Naive B cell (primary cell): ENCODE measurements around the gene ILRUN. TPM values are rescaled to one million over a fixed set of nuclear protein-coding genes. Genes with fewer than 3 reads are reported as not detected.
"Not testable (repeated sequence)": the region's sequence is repeated elsewhere in the genome, so short reads cannot be mapped to it uniquely, and the experiment has no call there.

Experiments
- ATAC-seq, 2 donors: fragments of 150-1000 bp; cut with Tn5 transposase; 2 replicates each; pipeline ENCODE4 v1.10.0; 2021; ENCODE audit warnings: low read depth in 2 of 2, mild to moderate bottlenecking in 2 of 2, moderate library complexity in 2 of 2
- DNase-seq: peaks from one replicate; pipeline ENCODE4 v3.0.0; 2022
- H3K27ac Mint-ChIP-seq, 6 donors: one replicate each; pipeline ENCODE4 v1.8.0; 2020 to 2022; ENCODE audit warnings: mild to moderate bottlenecking in 6 of 6, mixed read lengths in 6 of 6, moderate library complexity in 5 of 6, inconsistent platforms in 2 of 6
- H3K27me3 Mint-ChIP-seq, 3 donors: one replicate each; pipeline ENCODE4 v1.8.0; 2021 to 2022; ENCODE audit warnings: mixed read lengths in 3 of 3, mild to moderate bottlenecking in 1 of 3
- H3K36me3 Mint-ChIP-seq, 2 donors: one replicate each; pipeline ENCODE4 v1.8.0; 2020 to 2022; ENCODE audit warnings: mixed read lengths in 2 of 2, inconsistent platforms in 1 of 2, mild to moderate bottlenecking in 1 of 2
- H3K4me1 Mint-ChIP-seq, 3 donors: one replicate each; pipeline ENCODE4 v1.8.0; 2020 to 2022; ENCODE audit warnings: mixed read lengths in 3 of 3, inconsistent platforms in 1 of 3, mild to moderate bottlenecking in 1 of 3, moderate library complexity in 1 of 3
- H3K4me3 Mint-ChIP-seq, 8 donors: one replicate each; pipeline ENCODE4 v1.8.0; 2020 to 2022; ENCODE audit warnings: mild to moderate bottlenecking in 8 of 8, mixed read lengths in 8 of 8, moderate library complexity in 8 of 8, inconsistent platforms in 2 of 8
- H3K9me3 Mint-ChIP-seq, 7 donors: one replicate each; pipeline ENCODE4 v1.8.0; 2020 to 2022; ENCODE audit warnings: mixed read lengths in 7 of 7, mild to moderate bottlenecking in 5 of 7, inconsistent platforms in 2 of 7, moderate library complexity in 1 of 7
- polyA plus RNA-seq, 6 donors: library from polyadenylated mRNA; unstranded; fragments of 300-500 nt; fragmentation: Illumina TruSeq; gene quantifications; one replicate each; pipeline ENCODE4 v1.2.3, GENCODE V29; 2021; ENCODE audit warnings: low read depth in 6 of 6

Gene ILRUN
- polyA plus RNA-seq = 10 to 100 TPM; 23.8 to 33.2 (median 27.3) TPM

DNA sequence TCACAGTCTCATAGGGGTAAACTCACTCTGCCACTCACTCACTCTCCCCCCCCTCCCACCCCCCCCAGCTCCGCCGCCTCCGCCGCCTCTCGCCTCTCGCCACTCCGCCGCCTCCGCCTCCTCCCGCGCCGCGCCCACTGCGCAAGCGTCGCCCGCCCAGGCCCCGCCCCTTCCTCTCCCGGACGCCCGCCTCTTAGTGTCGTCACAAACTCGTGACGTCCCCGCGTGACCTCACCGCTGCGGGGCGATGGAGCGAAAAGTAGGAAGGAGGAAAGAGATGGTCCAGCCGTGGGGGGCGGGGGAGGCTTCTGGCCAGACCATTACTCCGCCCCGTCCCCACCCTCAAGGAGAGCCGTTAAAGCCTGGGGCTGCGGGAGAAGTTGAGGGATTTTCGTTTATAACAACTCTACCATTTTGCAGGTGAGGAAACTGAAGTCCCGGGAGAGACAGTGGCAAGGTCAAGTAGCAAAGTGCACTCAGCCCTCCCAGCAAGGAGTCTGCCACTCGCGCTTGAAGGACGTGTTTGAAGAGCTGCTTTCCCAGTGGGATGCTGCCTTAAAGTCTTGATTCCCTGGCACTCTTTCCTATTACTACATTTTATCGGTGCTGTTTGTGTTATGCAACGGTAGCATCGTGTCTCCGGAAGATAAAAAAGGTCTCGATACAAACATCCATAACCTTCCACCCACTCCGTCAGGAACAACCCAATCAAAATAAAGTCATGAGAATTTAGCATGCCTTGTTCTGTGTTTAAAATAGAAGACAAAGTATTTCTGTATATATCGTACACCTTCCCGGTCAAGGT lies at the start of gene ILRUN:
Gene ILRUN (minus strand): TSS at position 29 of the 805 bp plus-strand sequence. CDS start 164 bp downstream, outside the sequence.
- Mint-ChIP-seq H3K4me1 (peaks cover 32 to 44% (median 42%) of the 10 kb centered on the region in 3 donors), H3K27me3 (no peaks in the 10 kb centered on the region), H3K4me3 (peak within 1 kb of the TSS; percentile 86 to 100 (median 96)), H3K36me3 (no peaks in the 10 kb centered on the region), H3K9me3 (no peaks in the 10 kb centered on the region), H3K27ac (peak within 1 kb of the TSS; percentile 98 to 100 (median 100))
- peak; percentile 80 to 82 for ATAC-seq
- peak; percentile 96 for DNase-seq

DNA sequence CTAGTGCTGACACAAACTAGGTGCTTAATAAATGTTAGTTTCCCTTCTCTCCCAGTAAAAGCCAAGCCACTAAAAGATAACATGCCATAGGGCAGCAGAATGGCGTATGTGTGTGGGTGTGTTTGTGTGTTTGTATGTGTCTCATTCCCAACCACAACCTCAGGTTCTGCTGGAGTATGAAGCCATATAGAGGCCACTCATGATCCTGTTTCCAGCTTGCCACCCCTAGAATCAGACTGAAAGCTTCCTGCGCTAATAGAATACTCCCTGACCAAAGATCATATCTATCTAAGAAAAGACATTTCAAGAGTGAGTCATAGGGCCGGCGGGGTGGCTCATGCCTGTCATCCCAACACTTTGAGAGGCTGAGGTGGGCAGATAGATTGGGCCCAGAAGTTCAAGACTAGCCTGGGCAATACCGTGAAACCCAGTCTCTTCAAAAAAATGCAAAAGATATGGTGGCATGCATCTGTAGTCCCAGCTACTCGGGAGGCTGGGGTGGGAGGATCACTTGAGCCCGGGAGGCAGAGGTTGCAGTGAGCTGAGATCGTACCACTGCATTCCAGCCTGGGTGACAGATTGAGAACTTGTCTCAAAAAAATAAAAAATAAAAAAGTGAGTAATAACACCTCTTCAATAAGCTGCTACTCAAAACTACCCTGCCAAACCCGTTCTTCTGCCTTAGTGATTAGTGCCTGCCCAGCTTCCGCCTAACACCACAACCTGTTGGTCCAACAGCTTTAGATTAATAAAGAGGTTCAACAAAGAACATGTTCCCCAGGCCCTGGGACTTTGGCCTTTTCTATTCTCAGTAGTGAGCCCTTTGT lies 48.9 kb upstream of the ILRUN start:
- H3K36me3 Mint-ChIP-seq = no peaks in the 10 kb centered on the region
- no peak for ATAC-seq
- no peaks in the 10 kb centered on the region for H3K27me3 Mint-ChIP-seq
- no peak overlapping the region for H3K4me3 Mint-ChIP-seq
- H3K9me3 Mint-ChIP-seq = no peaks in the 10 kb centered on the region
- H3K27ac Mint-ChIP-seq = peak overlapping the region in 1 of 6 donors; percentile 0
- no peak for DNase-seq
- H3K4me1 Mint-ChIP-seq = no peaks in the 10 kb centered on the region

DNA sequence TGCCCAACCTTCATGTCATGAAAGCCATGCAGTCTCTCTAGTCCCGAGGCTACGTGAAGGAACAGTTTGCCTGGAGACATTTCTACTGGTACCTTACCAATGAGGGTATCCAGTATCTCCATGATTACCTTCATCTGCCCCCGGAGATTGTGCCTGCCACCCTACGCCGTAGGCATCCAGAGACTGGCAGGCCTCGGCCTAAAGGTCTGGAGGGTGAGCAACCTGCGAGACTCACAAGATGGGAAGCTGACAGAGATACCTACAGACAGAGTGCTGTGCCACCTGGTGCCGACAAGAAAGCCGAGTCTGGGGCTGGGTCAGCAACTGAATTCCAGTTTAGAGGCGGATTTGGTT lies 47.7 kb upstream of the ILRUN start:
- ATAC-seq, H3K9me3 Mint-ChIP-seq, H3K4me1 Mint-ChIP-seq, H3K4me3 Mint-ChIP-seq, H3K27me3 Mint-ChIP-seq, H3K36me3 Mint-ChIP-seq, DNase-seq: not testable (repeated sequence)
- peak overlapping the region in 1 of 6 donors; percentile 36 for H3K27ac Mint-ChIP-seq

DNA sequence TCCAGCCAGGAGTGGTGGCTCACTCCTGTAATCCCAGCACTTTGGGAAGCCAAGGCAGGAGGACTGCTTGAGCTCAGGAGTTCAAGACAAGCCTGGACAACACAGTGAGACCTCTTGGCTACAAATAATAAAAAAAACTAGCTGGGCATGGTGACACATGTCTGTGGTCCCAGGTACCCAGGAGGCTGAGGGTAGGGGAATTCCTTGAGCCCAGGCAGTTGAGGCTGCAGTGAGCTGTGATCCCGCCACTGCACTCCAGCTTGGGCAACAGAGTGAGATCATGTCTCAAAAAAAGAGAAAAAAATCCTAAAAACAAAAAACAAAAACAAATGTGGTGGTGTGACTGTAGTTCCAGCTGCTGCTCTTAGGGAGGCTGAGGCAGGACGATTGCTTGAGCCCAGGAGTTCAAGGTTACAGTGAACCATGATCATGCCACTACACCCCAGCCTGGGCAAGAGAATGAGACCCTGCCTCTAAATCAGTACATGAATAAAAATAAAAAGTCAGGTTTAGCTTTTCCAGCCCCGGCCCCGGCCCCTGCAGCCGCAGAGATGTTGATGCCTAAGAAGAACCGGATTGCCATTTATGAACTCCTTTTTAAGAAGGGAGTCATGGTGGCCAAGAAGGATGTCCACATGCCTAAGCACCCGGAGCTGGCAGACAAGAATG lies 47.2 kb upstream of the ILRUN start:
- Mint-ChIP-seq H3K9me3 (no peaks in the 10 kb centered on the region), H3K27me3 (no peaks in the 10 kb centered on the region), H3K36me3 (no peaks in the 10 kb centered on the region), H3K4me1 (no peaks in the 10 kb centered on the region), H3K27ac (peak overlapping the region in 1 of 6 donors; percentile 92), H3K4me3 (peak overlapping the region in 1 of 8 donors; percentile 74)
- ATAC-seq = no peak
- no peak for DNase-seq

DNA sequence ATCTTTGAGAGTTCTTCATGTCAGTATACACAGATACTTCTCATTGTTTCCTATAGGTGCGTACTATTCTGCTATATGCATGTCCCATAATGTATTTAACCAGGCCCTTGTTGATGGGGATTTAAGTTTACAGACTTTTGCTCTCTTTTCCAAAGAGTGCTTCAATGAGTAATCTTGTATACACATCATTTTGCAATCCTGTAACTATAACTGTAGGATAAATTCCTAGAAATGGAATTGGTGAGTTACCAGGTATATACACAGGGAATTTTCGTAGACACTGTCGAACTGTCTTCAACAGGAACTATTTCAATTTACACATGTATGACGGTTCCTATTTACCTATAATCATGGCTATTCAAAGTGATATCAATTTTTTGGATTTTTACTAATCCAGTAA lies 45.5 kb upstream of the ILRUN start:
- peaks cover 0 to under 1% (median 0%) of the 10 kb centered on the region in 3 donors for H3K4me1 Mint-ChIP-seq
- H3K4me3 Mint-ChIP-seq = no peak overlapping the region
- no peak overlapping the region for H3K27ac Mint-ChIP-seq
- ATAC-seq (no peak), DNase-seq (no peak)
- no peaks in the 10 kb centered on the region for H3K9me3 Mint-ChIP-seq
- H3K27me3 Mint-ChIP-seq = no peaks in the 10 kb centered on the region
- H3K36me3 Mint-ChIP-seq = no peaks in the 10 kb centered on the region

DNA sequence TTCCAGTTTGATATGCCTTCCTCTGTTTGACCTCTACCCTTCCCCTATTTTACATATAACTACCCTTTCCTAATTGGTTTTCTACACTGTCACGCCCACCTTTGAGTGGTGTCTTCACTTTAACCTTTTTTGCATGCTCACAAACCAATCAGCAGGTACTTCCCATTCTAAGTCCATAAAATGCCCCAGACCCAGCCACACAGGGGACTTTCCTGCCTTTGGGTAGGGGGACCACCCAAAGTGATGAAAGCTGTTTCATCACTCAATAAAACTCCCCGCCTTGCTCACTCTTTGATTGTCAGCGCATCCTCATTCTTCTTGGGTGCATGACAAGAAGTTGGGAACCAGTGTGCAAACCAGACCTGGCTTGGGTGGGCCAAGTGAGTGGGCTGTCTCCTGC lies 40.3 kb upstream of the ILRUN start:
- H3K9me3 Mint-ChIP-seq = no peaks in the 10 kb centered on the region
- peaks cover 0 to 6% (median 0%) of the 10 kb centered on the region in 3 donors for H3K4me1 Mint-ChIP-seq
- no peaks in the 10 kb centered on the region for H3K36me3 Mint-ChIP-seq
- no peak for DNase-seq
- peak overlapping the region in 1 of 8 donors; percentile 10 for H3K4me3 Mint-ChIP-seq
- no peaks in the 10 kb centered on the region for H3K27me3 Mint-ChIP-seq
- no peak for ATAC-seq
- peak overlapping the region in 1 of 6 donors; percentile 73 for H3K27ac Mint-ChIP-seq

DNA sequence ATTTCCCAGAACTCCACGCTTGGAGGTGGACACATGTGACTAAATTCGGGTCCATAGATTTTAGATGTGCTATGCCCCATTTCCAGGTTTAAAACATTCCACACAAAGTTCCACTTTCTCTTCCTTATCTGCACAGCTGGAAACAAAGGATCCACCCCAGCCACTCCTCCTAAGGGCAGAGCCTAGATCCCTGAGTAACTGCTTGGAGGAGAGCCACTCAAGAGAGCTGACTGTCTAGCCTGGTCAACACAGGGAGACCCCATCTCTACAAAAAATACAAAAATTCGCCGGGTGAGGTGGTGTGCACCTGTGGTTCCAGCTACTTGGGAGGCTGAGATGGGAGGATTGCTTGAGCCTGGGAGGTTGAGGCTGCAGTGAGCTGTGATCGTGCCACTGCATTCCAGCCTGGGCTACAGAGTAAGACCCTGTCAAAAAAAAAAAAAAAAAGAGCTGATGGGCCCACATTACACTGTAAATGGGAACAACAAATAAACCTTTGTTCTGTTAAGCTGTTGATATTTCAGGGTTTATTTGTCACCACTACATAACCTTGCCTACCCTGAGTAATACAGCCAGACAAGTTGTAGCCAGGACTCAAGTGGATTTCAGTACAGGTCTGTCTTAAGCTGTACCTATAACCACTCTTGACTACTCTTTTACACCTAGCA lies 35.0 kb upstream of the ILRUN start:
- Mint-ChIP-seq H3K36me3 (no peaks in the 10 kb centered on the region), H3K27me3 (no peaks in the 10 kb centered on the region), H3K4me1 (no peaks in the 10 kb centered on the region), H3K9me3 (no peaks in the 10 kb centered on the region), H3K27ac (peak overlapping the region in 1 of 6 donors; percentile 38), H3K4me3 (no peak overlapping the region)
- ATAC-seq (no peak), DNase-seq (no peak)

DNA sequence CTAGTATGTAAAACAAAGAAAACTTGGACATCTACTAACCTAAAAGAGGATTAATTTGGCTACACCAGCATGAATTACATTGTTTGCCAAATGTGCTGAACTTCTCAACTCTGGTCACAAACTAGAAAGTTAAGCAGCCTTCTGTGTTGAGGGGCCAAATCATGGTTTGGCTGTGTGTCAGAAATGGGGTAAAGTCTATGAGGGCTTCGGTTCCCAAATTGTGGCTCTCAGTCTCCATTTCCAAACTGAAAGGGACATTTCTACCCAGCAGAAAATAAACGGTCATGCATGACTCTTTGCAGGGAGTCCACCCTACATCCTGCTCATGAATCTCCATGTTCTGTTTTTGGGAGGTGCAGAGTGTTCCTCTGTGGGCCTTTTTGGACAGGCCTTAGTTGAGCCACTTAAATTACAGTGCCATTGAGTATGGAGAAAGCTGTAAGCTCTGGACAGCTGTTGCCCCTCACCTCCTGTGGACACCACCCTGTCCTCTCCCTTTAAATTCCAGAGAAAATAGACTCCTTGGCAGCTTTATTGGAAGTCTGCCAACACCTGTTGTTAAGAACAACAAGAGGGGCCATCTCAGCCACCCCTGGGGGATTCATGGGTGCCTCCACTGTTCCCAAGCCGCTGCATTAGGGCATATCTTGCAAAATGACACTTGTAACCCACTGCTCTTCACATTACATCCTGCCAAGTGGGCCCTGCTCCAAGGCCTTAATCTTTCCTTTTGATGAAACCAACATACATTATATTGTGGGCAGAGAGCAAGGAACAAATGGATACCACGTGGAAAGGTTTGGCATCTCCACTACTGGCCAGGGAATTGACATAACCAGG lies 33.3 kb upstream of the ILRUN start:
- no peaks in the 10 kb centered on the region for H3K4me1 Mint-ChIP-seq
- DNase-seq (no peak), ATAC-seq (no peak)
- H3K27me3 Mint-ChIP-seq = no peaks in the 10 kb centered on the region
- peak overlapping the region in 2 of 6 donors; percentile 9 to 21 for H3K27ac Mint-ChIP-seq
- H3K4me3 Mint-ChIP-seq = no peak overlapping the region
- H3K9me3 Mint-ChIP-seq = peaks cover 3 to 6% (median 4%) of the 10 kb centered on the region in 7 donors
- no peaks in the 10 kb centered on the region for H3K36me3 Mint-ChIP-seq

DNA sequence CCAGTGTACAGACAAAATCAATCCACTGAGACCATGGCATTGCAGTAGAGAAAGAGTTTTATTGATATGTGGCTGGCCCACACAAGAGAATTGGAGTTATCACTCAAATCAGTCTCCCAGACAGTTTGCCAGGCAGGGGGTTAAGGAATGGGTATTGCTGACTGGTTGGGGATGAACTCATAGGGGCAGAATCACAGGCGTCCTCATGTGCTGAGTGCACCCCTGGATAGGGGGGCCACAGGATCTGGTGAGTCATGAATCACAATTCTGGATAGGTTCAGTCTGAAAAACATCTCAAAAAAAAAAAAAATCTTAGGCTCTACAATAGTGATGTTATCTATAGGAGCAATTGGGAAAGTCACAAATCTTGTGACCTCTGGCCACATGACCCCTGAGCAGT lies 29.5 kb upstream of the ILRUN start:
- Mint-ChIP-seq H3K4me1 (no peaks in the 10 kb centered on the region), H3K27ac (peak overlapping the region in 1 of 6 donors; percentile 10), H3K4me3 (no peak overlapping the region), H3K36me3 (no peaks in the 10 kb centered on the region), H3K27me3 (no peaks in the 10 kb centered on the region), H3K9me3 (peaks cover 3 to 6% (median 4%) of the 10 kb centered on the region in 7 donors)
- ATAC-seq (no peak), DNase-seq (no peak)

DNA sequence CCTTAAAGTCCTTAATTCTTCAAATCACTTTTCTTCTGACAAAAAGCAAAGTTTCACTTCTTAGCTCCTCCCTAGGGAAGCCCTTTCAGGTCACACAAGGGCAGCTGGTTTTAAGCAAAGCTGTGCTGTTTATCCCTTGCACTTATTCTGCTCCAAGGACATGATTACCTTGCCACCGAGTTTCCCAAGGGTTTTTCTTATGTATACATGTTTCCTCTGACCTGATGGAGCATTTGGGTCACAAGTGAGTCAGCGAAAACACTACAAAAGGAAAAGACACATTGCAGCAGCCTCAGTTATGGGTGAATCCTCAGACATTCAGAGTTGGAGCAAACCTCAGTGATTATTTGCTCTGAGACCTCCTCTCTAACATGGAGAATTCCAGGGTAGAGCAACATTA lies 26.6 kb upstream of the ILRUN start:
- H3K4me3 Mint-ChIP-seq = no peak overlapping the region
- peaks cover 3 to 6% (median 4%) of the 10 kb centered on the region in 7 donors for H3K9me3 Mint-ChIP-seq
- H3K36me3 Mint-ChIP-seq = no peaks in the 10 kb centered on the region
- DNase-seq (no peak), ATAC-seq (no peak)
- no peaks in the 10 kb centered on the region for H3K27me3 Mint-ChIP-seq
- no peak overlapping the region for H3K27ac Mint-ChIP-seq
- H3K4me1 Mint-ChIP-seq = no peaks in the 10 kb centered on the region

DNA sequence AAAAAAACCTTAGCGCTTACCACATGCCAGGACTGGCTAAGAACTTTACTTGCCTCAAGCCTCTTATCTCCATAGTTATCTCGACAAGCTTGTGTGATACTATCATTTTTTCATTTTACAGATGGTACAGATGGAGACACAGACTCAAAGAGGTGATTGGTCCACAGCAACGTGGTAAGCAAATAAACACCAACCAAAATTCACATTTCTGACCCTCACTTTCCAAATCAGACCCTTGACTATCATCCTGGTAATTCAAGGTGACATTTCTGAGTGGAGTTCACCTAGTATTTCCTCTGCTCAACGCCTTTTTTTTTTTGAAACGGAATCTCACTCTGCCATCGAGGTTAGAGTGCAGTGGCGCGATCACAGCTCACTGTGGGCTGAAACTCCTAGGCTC lies 25.9 kb upstream of the ILRUN start:
- H3K27me3 Mint-ChIP-seq = no peaks in the 10 kb centered on the region
- DNase-seq (no peak), ATAC-seq (no peak)
- H3K27ac Mint-ChIP-seq = no peak overlapping the region
- no peaks in the 10 kb centered on the region for H3K4me1 Mint-ChIP-seq
- no peak overlapping the region for H3K4me3 Mint-ChIP-seq
- no peaks in the 10 kb centered on the region for H3K36me3 Mint-ChIP-seq
- H3K9me3 Mint-ChIP-seq = peaks cover 3 to 6% (median 4%) of the 10 kb centered on the region in 7 donors

DNA sequence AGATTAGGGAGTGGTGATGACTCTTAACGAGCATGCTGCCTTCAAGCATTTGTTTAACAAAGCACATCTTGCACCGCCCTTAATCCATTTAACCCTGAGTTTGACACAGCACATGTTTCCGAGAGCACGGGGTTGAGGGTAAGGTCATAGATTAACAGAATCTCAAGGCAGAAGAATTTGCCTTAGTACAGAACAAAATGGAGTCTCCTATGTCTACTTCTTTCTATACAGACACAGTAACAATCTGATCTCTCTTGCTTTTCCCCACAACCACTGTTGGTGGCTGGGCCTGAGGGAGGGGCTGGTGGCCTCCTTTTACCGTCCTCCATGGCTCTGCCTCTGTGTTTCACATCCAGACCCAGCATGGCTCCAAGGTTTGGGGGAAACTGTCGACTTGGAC lies 23.6 kb upstream of the ILRUN start:
- not testable (repeated sequence) for H3K36me3 Mint-ChIP-seq, H3K27ac Mint-ChIP-seq, H3K9me3 Mint-ChIP-seq, H3K4me1 Mint-ChIP-seq, H3K27me3 Mint-ChIP-seq, H3K4me3 Mint-ChIP-seq, ATAC-seq, DNase-seq
